Fibroblast of lung (primary cell): Measurements from ENCODE around the gene CRELD1. TPM values are rescaled to one million over a fixed set of nuclear protein-coding genes. Genes with fewer than 3 reads are reported as not detected.

Source experiments
- DNase-seq, 2 donors: peaks; one replicate each; pipeline versions ENCODE4 v3.0.0 to v3.0.0-alpha.2; 2010; ENCODE audit warnings: low read depth in 2 of 2
- H2AFZ ChIP-seq: 2 replicates; pipeline ENCODE4 v1.5.1; 2012; ENCODE audit warnings: low read length, control low read depth, inconsistent platforms
- H3K27ac ChIP-seq: 2 replicates; pipeline ENCODE4 v1.5.1; 2011; ENCODE audit warnings: low read length, control low read depth; ENCODE audit not compliant: insufficient read depth
- H3K27me3 ChIP-seq: 2 replicates; pipeline ENCODE4 v1.5.1; 2011; ENCODE audit warnings: mild to moderate bottlenecking, low read length; ENCODE audit not compliant: control insufficient read depth, insufficient read depth
- H3K36me3 ChIP-seq: 2 replicates; pipeline ENCODE4 v1.5.1; 2011; ENCODE audit warnings: low read length; ENCODE audit not compliant: control insufficient read depth, insufficient read depth
- H3K4me1 ChIP-seq: 2 replicates; pipeline ENCODE4 v1.5.1; 2011; ENCODE audit warnings: low read length; ENCODE audit not compliant: control insufficient read depth, insufficient read depth; ENCODE audit errors: extremely low read depth
- H3K4me2 ChIP-seq: 2 replicates; pipeline ENCODE4 v1.5.1; 2011; ENCODE audit warnings: low read length, control low read depth; ENCODE audit not compliant: insufficient read depth; ENCODE audit errors: extremely low read depth
- H3K4me3 ChIP-seq, 4 experiments: fragments of 200-600 bp in 1 of 4; sonication (generic) in 1 of 4; replicated peaks in 1 of 4; 2 replicates each; pipeline ENCODE4 v1.5.1; 2011 to 2016; ENCODE audit warnings: low read length in 4 of 4, low read depth in 3 of 4, mild to moderate bottlenecking in 3 of 4, control low read depth in 2 of 4, inconsistent platforms in 1 of 4, mixed read lengths in 1 of 4; ENCODE audit not compliant: insufficient read depth in 1 of 4; ENCODE audit errors: control extremely low read depth in 1 of 4
- H3K79me2 ChIP-seq: 2 replicates; pipeline ENCODE4 v1.5.1; 2012; ENCODE audit warnings: mild to moderate bottlenecking, low read length, inconsistent platforms; ENCODE audit not compliant: control insufficient read depth, insufficient read depth
- H3K9ac ChIP-seq: 2 replicates; pipeline ENCODE4 v1.5.1; 2011; ENCODE audit warnings: mild to moderate bottlenecking, low read length, control low read depth; ENCODE audit not compliant: insufficient read depth
- H3K9me3 ChIP-seq: 2 replicates; pipeline ENCODE4 v1.5.1; 2012; ENCODE audit warnings: low read depth, low read length; ENCODE audit not compliant: control insufficient read depth, insufficient read depth
- H4K20me1 ChIP-seq: 2 replicates; pipeline ENCODE4 v1.5.1; 2011; ENCODE audit warnings: low read length; ENCODE audit not compliant: control insufficient read depth, insufficient read depth; ENCODE audit errors: extremely low read depth
- EZH2 ChIP-seq: IDR thresholded peaks from 2 replicates; pipeline ENCODE4 v1.5.1; 2012; ENCODE audit warnings: low read length, control low read depth, mild to moderate bottlenecking; ENCODE audit errors: missing control alignments
- polyA plus RNA-seq, 2 donors: library from polyadenylated mRNA; depleted of rRNA in 1 of 2; stranded (reverse) in 1 of 2; unstranded in 1 of 2; fragments of >200 nt; gene quantifications; 2 replicates each; pipeline ENCODE4 v1.2.1, GENCODE V29; 2011 to 2012; ENCODE audit warnings: missing spikeins in 1 of 2
- total RNA-seq: library from RNA; depleted of rRNA; stranded (reverse); fragments of >200 nt; gene quantifications from 2 replicates; pipeline ENCODE4 v1.2.1, GENCODE V29; 2014
- TF ChIP-seq, protein P1 (sequence below), 2 donors: IDR thresholded peaks in 1 of 2; conservative IDR thresholded peaks in 1 of 2; 1 replicate in 1 of 2; 2 replicates in 1 of 2; pipeline ENCODE4 v1.5.1; 2011 to 2012; ENCODE audit warnings: low read length in 2 of 2, control low read depth in 1 of 2, inconsistent platforms in 1 of 2, low read depth in 1 of 2, mild to moderate bottlenecking in 1 of 2

The CRELD1 gene
- total and polyA plus RNA-seq, 2 donors (not counting 1 experiment from before 2014, with no cell fraction given) = 23.8 to 50.2 TPM

DNA sequence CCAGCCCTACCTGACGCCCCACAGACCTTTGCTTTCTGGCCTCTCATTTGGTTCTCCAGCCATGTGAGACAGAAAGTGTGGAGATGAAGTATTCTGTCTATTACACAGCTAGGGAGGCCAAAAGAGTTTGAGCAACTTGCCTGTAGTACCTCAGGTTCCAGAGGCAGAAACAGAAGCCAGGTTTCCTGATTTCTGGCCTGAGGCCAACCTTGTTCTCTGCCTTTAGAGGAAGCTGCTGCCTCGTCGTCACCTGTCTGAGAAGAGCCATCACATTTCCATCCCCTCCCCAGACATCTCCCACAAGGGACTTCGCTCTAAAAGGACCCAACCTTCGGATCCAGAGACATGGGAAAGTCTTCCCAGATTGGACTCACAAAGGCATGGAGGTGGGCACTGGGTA is 27.2 kb upstream of the CRELD1 start:
- DNase-seq = no peak
- Histone ChIP-seq H2AFZ (no peak overlapping the region), H3K4me1 (peaks cover 12% of the 10 kb centered on the region), H3K4me2 (no peak overlapping the region), H3K27me3 (no peaks in the 10 kb centered on the region), H3K4me3 (no peak overlapping the region), H3K79me2 (no peaks in the 10 kb centered on the region), H4K20me1 (no peaks in the 10 kb centered on the region), H3K9me3 (no peaks in the 10 kb centered on the region), H3K36me3 (no peaks in the 10 kb centered on the region), H3K9ac (no peak overlapping the region), H3K27ac (no peak overlapping the region)
- TF ChIP-seq, protein P1, sequence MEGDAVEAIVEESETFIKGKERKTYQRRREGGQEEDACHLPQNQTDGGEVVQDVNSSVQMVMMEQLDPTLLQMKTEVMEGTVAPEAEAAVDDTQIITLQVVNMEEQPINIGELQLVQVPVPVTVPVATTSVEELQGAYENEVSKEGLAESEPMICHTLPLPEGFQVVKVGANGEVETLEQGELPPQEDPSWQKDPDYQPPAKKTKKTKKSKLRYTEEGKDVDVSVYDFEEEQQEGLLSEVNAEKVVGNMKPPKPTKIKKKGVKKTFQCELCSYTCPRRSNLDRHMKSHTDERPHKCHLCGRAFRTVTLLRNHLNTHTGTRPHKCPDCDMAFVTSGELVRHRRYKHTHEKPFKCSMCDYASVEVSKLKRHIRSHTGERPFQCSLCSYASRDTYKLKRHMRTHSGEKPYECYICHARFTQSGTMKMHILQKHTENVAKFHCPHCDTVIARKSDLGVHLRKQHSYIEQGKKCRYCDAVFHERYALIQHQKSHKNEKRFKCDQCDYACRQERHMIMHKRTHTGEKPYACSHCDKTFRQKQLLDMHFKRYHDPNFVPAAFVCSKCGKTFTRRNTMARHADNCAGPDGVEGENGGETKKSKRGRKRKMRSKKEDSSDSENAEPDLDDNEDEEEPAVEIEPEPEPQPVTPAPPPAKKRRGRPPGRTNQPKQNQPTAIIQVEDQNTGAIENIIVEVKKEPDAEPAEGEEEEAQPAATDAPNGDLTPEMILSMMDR (conservative IDR thresholded peaks at IDR 0.05 in 1 of 2, IDR thresholded peaks at IDR 0.05 in 1 of 2; ENCODE audit: low read depth in 1 of 2, low read length in 2 of 2) = no peak
- TF ChIP-seq EZH2 = no peak

DNA sequence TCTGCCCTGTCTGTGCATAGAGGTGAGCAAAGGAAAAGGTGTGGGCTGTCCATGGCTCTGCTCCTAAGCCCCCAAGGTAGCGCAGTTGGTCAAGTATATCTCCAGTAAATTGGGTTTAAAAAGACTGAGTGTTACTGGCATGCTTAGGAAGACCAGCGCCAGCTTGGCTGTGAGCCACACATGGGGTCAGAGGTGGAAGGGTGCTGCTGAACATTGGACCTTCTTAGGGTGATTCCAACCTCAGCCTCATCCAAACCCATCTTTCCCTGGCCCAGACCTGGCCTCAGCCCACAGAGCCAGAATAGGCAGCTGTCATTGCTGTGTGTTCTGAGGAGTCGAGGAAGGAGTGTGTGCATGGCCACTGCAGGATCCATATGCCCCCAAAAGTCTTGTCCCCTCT is 25.3 kb upstream of the CRELD1 start:
- Histone ChIP-seq H3K9ac (no peak overlapping the region), H3K4me1 (peaks cover 2% of the 10 kb centered on the region), H3K27me3 (no peaks in the 10 kb centered on the region), H3K36me3 (no peaks in the 10 kb centered on the region), H4K20me1 (no peaks in the 10 kb centered on the region), H2AFZ (no peak overlapping the region), H3K27ac (no peak overlapping the region), H3K4me2 (no peak overlapping the region), H3K4me3 (no peak overlapping the region), H3K9me3 (no peaks in the 10 kb centered on the region), H3K79me2 (no peaks in the 10 kb centered on the region)
- TF ChIP-seq, protein P1 (conservative IDR thresholded peaks at IDR 0.05 in 1 of 2, IDR thresholded peaks at IDR 0.05 in 1 of 2; ENCODE audit: low read depth in 1 of 2, low read length in 2 of 2) = no peak
- TF ChIP-seq EZH2 = no peak
- DNase-seq = no peak

DNA sequence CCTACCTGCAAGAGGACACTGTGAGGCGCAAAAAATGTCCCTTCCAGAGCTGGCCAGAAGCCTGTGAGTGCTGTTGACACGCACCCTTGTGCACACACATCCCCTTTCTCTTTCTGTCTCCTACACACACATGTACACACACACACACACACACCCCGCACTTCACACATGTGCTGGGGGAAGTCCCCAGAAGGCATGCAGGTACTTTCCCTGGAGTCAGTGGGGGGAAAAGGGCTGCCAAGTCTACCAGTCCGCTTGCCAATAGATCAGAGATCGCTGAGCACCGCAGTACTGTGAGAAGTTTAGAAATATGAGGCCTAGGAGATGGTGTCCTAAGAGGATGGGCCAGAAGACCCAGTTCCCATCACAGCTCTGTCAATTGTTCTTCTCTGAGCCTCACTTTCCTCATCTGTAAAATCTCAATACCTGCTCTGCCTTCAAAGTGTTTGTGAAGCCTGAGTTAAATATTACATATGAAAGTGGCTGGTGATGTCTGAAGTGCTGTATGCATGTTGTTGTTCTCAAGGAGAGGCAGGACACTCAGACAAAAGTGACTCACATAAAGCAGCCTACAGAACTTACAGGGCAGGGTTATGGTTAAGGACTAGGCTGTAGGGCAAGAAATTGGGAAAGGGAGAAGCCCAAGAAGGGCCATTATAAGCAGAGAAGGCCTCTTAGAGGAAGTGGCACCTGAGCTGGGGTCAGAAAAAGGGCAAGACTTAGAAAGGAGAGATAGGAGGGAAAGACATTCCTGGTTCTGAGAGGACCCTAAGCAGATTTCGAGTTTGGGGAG is 24.2 kb upstream of the CRELD1 start:
- H3K79me2 ChIP-seq = no peaks in the 10 kb centered on the region
- H3K4me1 ChIP-seq = no peaks in the 10 kb centered on the region
- no peak overlapping the region for H3K27ac ChIP-seq
- no peak overlapping the region for H3K4me2 ChIP-seq
- H3K9me3 ChIP-seq = no peaks in the 10 kb centered on the region
- H3K27me3 ChIP-seq = no peaks in the 10 kb centered on the region
- H4K20me1 ChIP-seq = no peaks in the 10 kb centered on the region
- TF ChIP-seq EZH2 = no peak
- H3K9ac ChIP-seq = no peak overlapping the region
- H2AFZ ChIP-seq = no peak overlapping the region
- H3K36me3 ChIP-seq = no peaks in the 10 kb centered on the region
- DNase-seq = no peak
- H3K4me3 ChIP-seq = no peak overlapping the region
